NCI-H1417 treated with DMSO at 0.1 percent for 48 hours (cell line): ENCODE results near the gene HK3.

Experiments
- DNase-seq: peaks from one replicate; lab custom pipeline; 2025; lab: John Stamatoyannopoulos, UW

Gene HK3

GRCh38 chr5:176868731-176869130, 30.4 kb downstream of the HK3 start:
- no peak for DNase-seq

DNA sequence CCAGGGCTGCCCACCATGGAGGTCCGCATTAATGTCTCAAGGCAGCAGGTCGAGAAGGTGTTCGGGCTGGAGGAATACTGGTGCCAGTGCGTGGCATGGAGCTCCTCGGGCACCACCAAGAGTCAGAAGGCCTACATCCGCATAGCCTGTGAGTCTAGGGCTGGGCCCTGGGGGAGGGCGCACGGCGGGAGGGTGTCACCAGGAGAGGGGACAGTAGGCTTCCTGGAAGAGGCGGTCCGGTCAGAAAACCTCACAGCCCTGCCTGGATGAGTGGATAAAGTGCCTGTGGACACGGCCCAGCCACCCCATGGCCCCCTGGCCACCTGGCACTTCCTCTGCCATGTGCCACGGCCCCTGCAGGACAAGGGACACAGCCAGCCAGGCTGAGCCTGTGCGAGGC, 31.0 kb downstream of the HK3 start:
- no peak for DNase-seq

DNA sequence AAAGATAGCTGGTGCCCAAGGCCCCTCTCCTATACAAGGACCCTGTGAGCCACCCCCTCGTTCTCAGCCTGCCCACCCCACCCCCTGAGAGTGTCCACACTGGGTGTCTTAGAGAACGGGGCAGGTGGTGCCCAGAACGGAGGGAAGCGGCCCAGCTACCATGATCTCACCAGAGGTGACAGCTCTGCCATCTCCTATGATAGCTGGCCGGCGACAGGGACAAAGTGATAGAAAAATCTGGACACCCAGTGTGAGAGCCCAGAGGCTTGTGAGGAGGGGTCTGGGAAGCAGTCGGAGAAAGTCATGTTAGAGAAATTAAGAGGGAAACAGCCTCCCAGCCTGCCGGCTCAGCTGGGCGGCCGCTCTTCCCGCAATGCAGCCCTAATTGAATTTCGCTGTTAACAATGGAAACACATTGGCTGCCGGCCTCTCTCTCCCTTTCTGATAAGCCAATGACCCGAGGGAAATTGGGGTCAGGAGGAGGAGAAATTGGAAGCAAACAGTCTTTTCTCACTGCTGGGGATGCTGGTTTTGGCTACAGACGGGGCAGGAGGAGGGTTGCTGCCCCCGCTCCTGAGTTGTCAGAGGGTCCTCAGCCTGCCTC, 32.3 kb downstream of the HK3 start:
- no peak for DNase-seq

DNA sequence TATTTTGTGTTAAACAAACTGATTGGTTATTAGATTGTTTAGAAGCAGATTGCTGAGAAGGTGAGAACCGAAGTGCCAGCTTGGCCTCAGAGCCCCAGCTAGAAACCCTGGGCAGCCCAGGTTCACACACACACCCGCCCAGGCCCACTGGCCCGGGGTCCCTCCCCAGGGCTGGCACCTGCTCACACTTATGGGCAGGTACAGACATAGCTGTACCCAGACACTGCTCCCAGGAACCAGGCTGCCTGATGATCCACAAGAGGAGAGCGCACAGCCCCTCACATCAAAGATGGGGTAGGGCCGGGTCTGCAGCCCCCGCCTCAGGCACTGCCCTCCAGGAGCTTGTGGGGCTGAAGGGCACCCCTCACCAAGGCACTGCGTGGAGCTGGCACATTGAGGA, 33.2 kb downstream of the HK3 start:
- no peak for DNase-seq

DNA sequence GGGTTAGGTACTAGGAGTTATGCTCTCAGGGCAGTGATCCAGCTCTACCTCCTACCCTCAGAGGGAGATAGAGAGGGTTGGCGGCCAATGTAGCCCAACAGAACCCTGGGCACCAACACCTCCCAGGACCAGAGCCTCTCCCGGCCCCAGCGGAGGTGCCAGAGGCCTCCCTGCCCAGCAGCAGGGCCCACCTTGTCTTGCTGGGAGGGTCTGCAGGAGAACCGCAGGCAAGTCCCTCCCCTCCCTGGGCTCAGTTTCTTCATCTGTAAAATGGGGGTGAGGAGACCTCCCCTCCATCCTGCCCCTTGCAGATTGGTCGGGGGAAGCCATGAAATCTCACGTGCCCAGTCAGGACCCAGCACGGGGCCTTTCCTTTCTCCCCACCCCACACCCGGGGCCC, 34.4 kb downstream of the HK3 start:
- no peak for DNase-seq

DNA sequence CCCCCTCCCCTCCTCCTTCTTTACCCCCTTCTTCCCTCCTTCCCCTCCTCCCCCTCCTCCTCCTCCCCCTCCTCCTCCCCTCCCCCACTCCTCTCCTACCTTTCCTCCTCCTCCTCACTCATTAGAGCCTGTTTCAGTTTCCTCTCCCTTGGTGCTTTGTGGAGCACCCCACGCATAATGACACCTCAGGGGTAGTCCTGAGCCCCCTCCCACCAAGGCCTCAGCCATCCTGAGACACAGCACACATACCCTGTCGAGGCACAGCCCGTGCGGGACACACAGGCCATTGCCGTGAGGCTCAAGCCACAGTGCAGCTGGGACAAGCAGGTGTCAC, 35.4 kb downstream of the HK3 start:
- DNase-seq = no peak

DNA sequence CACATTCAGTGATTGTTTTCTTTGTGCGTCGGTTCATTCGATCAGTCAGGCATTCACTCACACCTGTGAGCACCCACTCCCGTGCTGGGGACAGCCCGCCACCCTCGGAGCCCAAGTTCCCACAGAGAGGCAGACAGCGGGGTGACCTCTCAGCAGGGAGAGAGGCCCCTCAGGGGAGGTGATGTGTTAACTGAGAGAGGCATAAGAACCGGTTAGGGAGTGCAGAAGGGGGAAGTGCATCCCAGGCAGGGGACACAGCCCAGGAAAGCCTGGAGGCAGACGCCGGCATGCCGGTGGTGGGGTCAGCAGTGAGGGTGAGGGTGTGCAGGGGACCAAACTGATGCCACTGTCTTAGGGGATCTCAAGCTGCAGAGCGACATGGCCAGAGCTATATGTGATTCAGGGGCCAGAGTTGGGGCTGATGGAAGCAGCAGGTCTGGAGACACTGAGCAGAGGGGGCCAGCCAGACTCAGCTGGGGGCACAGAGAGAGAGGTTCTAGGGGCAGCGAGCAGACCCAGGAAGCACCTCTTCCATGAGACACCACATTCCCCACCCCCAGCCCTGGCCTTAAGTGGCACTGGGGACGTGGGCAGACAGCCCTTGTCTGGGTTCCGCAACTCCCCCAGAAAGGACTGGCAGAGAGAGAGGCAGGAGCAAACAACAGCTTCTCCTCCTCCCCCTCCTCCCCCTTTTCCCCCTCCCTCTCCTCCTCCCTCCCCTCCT, 35.9 kb downstream of the HK3 start:
- no peak for DNase-seq

- no peak for DNase-seq
Observed at GRCh38 chr5:176862330-176862995, 36.7 kb downstream of the HK3 start.

- DNase-seq = no peak
Observed at GRCh38 chr5:176861276-176861675, 37.9 kb downstream of the HK3 start.

- no peak for DNase-seq
Observed at GRCh38 chr5:176860381-176860780, 38.8 kb downstream of the HK3 start.

- no peak for DNase-seq
Observed at GRCh38 chr5:176859916-176860315, 39.2 kb downstream of the HK3 start.

DNA sequence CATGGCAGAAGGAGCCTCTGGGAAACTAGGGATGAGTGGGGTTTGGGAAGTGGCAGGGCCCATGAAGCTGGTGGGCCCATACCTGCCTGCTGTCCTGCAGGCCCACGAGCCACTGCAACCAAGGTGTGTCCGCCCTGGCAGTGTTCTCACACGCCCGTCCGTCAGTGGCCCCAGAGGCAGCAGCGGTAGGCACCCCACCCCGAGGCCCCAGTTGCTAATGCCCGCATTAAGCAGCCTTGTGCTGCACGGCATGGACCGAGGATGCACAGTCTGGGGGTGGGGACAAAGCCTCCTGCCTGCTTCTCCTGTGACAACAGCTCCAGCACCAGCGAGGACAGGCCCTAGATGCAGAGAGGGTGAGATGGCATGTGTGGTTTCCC, 41.3 kb downstream of the HK3 start:
- no peak for DNase-seq

GRCh38 chr5:176857216-176857893, 41.8 kb downstream of the HK3 start:
- DNase-seq = no peak

GRCh38 chr5:176856746-176857145, 42.4 kb downstream of the HK3 start:
- no peak for DNase-seq

GRCh38 chr5:176855598-176855997, 43.5 kb downstream of the HK3 start:
- no peak for DNase-seq

- no peak for DNase-seq
Observed at GRCh38 chr5:176854164-176854563, 45.0 kb downstream of the HK3 start.

DNA sequence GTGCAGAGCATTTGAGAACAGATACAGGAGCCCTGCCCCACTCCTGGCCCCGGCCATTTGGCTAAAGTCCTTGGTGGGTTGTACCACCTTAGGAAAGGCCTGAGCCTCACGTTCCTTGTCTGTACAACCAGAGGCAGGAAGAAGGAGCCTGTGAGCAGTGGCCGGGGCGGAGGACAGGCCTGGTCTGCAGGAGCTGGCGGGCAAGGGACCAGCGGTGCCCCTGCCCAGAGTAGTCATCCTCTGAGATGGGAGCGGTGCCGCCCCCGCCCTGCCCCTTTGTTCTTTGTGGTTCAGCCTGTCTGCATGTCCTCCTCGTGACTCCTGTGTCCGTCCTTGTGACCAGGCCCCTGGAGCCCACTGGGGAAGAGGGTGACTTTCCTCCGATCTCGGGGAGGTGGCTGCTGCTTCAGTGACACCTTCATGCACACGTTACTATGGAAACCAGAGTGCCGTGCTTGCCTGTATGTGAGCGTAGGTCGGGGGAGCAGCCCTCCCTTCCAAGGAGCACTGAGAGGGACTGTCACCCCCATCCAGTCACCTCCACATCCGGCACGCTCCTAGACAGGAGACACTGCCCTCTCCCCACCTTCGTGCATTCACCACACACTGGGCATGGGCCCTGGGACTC, 45.9 kb downstream of the HK3 start:
- DNase-seq = no peak

GRCh38 chr5:176851871-176852658, 47.1 kb downstream of the HK3 start:
- no peak for DNase-seq

- DNase-seq = no peak
Observed at GRCh38 chr5:176851380-176851779, 47.8 kb downstream of the HK3 start.

DNA sequence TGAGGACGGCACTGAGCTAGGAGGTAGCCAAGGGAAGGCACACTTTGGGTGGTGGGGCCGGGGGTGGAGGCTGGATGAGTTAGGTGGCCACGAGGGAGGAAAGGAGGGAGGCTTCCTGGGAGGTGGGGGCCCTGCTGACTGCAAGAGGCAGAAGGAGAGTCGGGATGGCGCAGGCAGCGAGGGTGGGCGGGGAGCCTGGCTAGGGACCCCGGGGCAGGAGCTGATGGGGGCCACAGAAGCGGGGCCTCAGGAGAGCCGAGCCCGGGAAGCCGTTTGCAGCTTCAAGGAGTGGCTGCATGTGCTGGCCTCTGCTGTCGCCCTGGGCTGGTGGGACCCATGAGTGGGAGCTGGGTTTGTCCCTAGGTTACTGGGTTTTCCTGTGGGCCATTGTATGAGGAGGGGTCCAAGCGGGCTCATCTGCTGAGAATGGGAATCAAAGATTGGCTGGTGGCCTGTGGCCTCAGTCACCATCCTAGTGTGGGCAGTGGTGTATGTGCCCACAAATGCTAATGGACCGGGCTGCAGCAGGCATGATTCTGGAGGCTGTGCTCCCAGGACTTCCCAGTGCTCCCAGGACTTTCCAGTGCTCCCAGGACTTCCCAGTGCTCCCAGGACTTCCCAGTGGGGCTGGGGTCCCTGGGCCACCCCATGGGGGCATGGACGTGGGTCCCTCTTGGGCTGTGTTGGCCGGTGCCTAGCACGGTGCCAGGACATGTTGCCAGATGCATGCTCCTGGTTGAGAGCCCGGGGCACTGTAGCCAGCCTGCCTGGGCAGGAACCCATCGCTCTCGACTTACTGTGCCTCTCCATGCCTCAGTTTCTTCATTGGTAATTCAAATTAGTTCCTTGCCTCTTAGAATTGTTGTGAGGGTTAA, 48.5 kb downstream of the HK3 start:
- no peak for DNase-seq
